Sciatic nerve (tissue), 2 donors: ENCODE data around the gene RLBP1. TPM values are rescaled to one million over a fixed set of nuclear protein-coding genes. Genes with fewer than 3 reads are reported as not detected.

ENCODE experiments used
- ATAC-seq: fragments of 200-7000 bp; cut with Tn5 transposase; one replicate; pipeline ENCODE4 v1.9.1; 2020; ENCODE audit warnings: mild to moderate bottlenecking, moderate library complexity
- DNase-seq: peaks from one replicate; pipeline ENCODE4 v3.0.0-alpha.2; 2020; ENCODE audit warnings: low spot score
- intact Hi-C: fragments of 100-400 bp; cut with DNase I; formaldehyde crosslinking; loops from one replicate; pipeline ENCODE4 v1.14.2; 2022
- total RNA-seq: library from RNA; stranded (reverse); fragmentation: NEBNext Ultra II Directional; extraction: Animal tissue kit (Norgen Biotek cat#: 25700); gene quantifications from one replicate; pipeline ENCODE4 v1.2.1, GENCODE V29; 2021
- donor health status: DM: no; HTN: no; CAD: no.
- donor health status: DM: no; HTN: no; CAD: no.

RLBP1 gene
- total RNA-seq, 1 donor from 2014 or later = not detected

GRCh38 chr15:89184886-89185526, 36.4 kb downstream of the RLBP1 start:
- ATAC-seq (no peak), DNase-seq (no peak)
- intact Hi-C loops = no loop called here

DNA sequence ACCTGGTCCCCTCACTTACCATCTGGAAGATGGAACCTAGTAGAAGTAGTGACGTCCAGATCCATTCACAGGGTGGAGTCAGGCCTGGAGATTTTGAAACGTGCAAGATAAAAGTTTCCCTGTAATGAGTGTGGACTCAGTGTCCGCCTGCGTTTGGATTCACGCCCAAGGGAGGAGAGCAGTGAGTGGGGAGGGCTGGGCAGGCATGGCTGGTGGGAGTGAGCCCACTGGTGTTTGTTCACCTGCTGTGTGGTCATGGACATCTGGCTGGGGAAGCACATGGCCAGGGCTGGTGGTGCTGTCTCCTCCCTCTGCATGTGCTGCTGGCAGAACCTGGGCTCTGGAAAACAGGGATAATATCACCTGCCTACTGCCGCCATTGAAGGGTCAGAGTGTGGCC, 37.0 kb downstream of the RLBP1 start:
- peak; percentile 78 for ATAC-seq
- intact Hi-C loops = no loop called here
- no peak for DNase-seq

DNA sequence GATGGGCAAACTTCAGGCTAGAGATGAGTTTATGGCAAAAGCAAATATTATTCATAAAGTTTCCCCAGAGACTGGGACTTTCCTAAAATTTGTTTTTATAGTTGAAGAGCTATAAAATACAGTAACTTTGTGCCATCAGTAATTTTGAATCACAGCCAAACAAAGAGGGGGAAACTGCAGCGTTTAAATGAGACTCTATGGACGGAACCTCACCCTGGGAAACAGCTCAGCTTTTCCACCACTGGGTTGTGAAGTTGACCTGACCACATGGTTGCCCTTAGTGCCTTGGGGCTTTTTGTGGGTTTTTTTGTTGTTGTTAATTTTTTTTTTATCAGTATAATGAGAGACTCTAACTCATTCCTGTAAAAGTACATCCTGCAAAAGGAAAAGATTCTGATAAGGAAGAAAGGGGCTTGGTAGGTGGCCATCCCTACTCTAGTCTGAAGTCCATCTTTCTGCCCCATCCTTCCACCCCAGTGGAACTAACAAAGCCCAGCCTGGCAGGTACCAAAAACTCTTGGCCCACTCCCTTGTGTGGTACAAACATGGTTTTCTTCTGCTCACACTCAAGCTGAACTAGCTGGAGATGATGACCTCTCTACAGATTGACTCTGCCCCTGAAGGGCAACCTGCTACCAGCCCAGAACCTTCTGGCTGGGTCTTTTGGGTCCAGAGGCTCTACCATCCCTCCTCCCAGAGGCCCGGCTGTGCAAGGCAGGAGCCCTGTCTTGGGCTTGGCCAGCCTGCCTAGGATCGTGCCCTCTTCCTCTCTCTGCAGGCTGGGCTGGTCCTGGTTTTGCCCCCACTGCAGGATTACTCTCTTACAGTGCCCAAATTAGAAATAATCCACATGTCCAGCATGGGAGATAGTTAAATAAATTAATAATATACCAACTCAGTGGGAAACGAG, 41.2 kb downstream of the RLBP1 start:
- ATAC-seq = peak; percentile 55
- DNase-seq = no peak
- intact Hi-C loops = loop anchor here (5.0 kb wide), 1 partner anchor 123 kb away; no protein-coding TSS in a partner anchor

GRCh38 chr15:89178307-89178977, 42.9 kb downstream of the RLBP1 start:
- intact Hi-C loops = loop anchor here (5.0 kb wide), 1 partner anchor 121 kb away; no protein-coding TSS in a partner anchor
- DNase-seq (no peak), ATAC-seq (no peak)

GRCh38 chr15:89177633-89178306, 43.6 kb downstream of the RLBP1 start:
- ATAC-seq = peak; percentile 71
- peak; percentile 87 for DNase-seq
- intact Hi-C loops = loop anchor here (5.0 kb wide), 1 partner anchor 120 kb away; no protein-coding TSS in a partner anchor

DNA sequence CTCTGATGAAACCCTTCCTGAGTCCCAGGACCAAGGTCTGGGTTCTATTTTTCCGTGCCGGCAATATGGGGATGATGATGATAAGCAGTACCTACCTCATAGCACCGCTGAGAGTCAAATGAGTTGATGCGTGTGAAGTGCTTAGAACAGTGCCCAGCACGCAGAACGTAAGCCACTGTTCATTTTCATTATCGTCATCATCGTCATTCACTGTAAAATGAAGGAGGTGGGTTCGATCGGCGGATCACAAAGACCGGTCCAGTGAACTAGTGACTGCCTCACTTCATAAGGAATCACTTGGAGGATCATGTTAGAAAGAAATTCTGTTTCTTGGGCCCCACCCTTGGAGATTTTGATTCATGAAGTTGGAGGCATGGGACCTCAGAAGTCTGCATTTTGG, 44.3 kb downstream of the RLBP1 start:
- no peak for ATAC-seq
- intact Hi-C loops = loop anchor here (5.0 kb wide), 1 partner anchor 120 kb away; no protein-coding TSS in a partner anchor
- no peak for DNase-seq

DNA sequence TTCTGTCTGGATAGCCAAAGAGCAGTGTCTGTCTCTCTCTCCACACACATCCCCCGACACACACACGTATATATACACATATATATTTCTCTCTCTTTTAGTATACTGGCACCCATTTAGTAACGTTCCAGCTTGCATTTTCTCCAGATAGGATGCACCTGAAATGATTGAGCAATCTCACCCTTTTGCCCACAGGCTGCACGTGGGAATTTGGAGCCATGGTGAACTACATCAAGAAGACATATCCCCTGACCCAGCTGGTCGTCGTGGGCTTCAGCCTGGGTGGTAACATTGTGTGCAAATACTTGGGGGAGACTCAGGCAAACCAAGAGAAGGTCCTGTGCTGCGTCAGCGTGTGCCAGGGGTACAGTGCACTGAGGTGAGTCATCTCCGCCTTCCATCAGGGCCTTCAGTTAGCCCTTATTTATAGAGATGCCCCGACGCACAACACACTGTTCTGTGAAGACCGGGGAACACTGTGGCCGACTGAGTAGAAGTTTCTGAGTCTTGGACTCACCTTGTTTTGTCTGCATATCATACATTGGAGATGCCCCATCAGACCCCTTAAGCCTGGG, 45.7 kb downstream of the RLBP1 start:
- DNase-seq = no peak
- intact Hi-C loops = loop anchor here (5.0 kb wide), 1 partner anchor 118 kb away; no protein-coding TSS in a partner anchor
- no peak for ATAC-seq

GRCh38 chr15:89174476-89174875, 46.9 kb downstream of the RLBP1 start:
- no peak for DNase-seq
- no peak for ATAC-seq
- intact Hi-C loops = no loop called here

GRCh38 chr15:89172921-89173320, 48.5 kb downstream of the RLBP1 start:
- ATAC-seq (no peak), DNase-seq (no peak)
- intact Hi-C loops = no loop called here

GRCh38 chr15:89171136-89172072, 50.0 kb downstream of the RLBP1 start:
- DNase-seq (no peak), ATAC-seq (no peak)
- intact Hi-C loops = no loop called here

- ATAC-seq (no peak), DNase-seq (no peak)
- intact Hi-C loops = no loop called here
Measured at GRCh38 chr15:89170364-89170763, 51.0 kb downstream of the RLBP1 start.

GRCh38 chr15:89168316-89168833, 53.0 kb downstream of the RLBP1 start:
- intact Hi-C loops = no loop called here
- ATAC-seq (no peak), DNase-seq (no peak)

DNA sequence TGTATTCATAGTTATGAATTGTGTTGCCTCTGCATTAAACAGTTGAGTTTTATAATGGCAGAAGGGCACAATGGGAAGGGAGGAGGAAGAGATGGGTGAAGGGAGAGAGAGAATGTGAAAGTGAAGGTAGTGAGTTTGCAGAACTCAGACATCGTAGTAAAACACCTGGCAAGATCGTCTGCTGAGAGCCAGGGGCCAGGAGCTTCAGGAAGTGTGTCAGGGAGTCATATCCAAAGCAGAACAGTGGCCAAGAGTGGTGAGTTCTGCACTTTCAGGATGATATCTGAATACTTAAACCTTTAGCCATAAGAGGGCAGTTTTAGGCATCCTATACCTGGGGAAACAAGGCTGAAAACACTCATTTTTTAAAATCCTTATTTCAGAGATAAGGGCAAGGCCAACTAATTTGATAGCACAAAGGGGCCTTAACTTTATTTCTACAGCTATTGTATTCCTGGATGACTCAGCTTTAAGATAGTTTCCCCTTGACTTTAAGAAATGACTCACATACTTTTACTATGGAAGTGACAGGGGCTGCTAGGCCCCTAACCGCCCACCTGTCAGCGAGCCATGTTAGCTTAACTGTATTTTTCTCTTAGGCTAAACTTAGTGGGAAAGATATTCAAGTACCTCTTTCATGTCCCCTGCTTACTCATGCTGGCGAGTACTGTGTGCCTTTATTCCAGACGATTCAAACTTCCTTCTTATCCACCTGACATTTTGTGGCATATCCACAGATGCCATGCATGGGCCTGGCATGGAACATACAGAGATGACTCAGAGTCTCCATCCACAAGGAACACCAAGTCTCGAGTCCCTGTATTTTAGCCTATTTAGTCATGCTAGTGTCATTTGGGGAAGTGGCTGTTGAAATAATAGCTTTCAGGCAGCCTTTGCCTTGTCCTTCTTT, 53.9 kb downstream of the RLBP1 start:
- intact Hi-C loops = no loop called here
- DNase-seq (no peak), ATAC-seq (no peak)

GRCh38 chr15:89165677-89166076, 55.7 kb downstream of the RLBP1 start:
- ATAC-seq (peak; percentile 35), DNase-seq (no peak)
- intact Hi-C loops = no loop called here

DNA sequence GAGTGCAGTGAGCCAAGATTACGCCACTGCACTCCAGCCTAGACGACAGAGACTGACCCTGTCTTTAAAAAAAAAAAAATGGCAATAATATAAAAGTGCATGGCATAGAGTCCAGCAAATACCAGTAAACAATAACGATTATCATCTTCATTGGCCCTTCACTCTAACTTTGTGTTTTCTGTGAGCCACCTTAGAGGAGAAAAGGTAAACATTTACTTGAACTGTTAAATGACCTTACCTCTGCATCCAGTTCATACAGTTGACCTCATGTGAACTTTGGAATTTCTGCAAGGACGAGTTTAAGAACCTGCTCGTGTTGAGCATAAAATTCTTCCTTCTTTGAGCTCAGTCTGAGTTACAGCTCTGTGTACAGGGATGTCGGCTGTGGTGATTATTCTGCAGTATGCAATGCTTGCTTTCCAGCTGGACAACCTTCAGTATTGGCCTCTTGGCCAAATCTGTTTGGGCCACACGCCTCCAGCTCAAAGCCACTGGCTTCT, 56.6 kb downstream of the RLBP1 start:
- ATAC-seq (peak; percentile 73), DNase-seq (no peak)
- intact Hi-C loops = no loop called here
